HG03558 (cell line): ENCODE data around the gene TMPRSS13.
"Not testable (repeated sequence)": the region's sequence is repeated elsewhere in the genome, so short reads cannot be mapped to it uniquely, and the experiment has no call there.

Experiments used
- ATAC-seq: cut with Tn5 transposase; IDR thresholded peaks from one replicate; pipeline ENCODE4 v1.9.1; 2021; ENCODE audit warnings: moderate number of reproducible peaks; ENCODE audit not compliant: unreplicated experiment; ENCODE audit errors: extremely low read depth

The TMPRSS13 gene

GRCh38 chr11:117929142-117929915 is at the start of gene TMPRSS13:
TMPRSS13 (minus strand) TSS chr11:117929402; CDS start chr11:117929307, 95 bp downstream.
- no peak for ATAC-seq

DNA sequence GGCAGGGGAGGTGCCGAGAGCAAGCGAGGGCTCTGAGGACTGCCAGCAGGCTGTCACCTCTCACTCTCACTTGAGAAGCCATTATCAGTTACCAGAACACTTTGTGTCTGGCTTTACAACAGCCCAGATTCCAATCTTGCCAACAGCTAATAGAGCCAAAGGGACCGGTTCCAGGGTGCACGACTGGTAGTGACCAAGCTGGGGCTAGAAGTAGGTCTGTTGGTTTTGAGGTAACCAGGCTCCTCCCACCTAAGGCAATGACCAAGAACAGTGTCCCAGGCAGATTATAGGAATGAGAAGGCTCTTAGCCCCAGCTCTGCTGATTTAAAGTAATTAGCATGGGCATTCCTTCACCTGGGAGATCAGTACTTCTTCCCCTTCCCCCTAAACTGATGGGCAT is 49.8 kb upstream of the TMPRSS13 start:
- no peak for ATAC-seq

- not testable (repeated sequence) for ATAC-seq
These were observed 49.2 kb upstream of the TMPRSS13 start for GRCh38 chr11:117978291-117978910.

DNA sequence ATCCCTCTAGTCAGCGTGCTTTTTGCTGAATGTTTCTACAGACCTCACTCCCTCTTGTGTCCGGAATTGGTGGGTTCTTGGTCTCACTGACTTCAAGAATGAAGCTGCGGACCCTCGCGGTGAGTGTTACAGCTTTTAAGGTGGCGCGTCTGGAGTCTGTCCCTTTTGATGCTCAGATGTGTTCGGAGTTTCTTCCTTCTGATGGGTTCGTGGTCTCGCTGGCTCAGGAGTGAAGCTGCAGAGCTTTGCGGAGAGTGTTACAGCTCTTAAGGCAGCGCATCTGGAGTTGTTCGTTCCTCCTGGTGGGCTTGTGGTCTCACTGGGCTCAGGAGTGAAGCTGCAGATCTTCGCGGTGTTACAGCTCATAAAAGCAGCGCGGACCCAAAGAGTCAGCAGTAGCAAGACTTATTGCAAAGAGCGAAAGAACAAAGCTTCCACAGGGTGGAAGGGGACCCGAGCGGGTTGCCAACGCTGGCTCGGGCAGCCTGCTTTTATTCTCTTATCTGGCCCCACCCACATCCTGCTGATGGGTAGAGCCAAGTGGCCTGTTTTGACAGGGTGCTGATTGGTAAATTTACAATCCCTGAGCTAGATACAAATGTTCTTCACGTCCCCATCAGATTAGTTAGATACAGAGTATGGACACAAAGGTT is 48.5 kb upstream of the TMPRSS13 start:
- ATAC-seq, result not testable (repeated sequence)

- ATAC-seq, result no peak
These were observed 47.8 kb upstream of the TMPRSS13 start for GRCh38 chr11:117977029-117977428.

GRCh38 chr11:117976445-117976844 is 47.2 kb upstream of the TMPRSS13 start:
- ATAC-seq, result no peak

DNA sequence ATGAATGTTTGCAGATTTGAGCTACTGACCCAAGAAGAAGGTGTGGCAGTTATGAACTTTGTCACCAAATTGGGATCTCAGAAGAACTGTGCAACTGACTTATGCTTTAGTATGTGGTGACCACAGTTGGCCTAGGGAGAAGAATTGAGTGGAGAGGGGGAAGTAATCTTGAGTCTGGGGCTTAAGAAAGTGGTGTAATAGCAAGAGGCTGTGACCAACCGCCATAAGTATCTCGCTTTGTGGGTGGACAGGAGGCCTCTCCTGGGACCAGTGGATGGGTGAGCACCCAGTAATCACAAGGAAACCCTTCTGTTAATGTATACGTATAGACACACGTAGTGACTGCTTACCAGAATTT is 44.3 kb upstream of the TMPRSS13 start:
- ATAC-seq, result no peak

DNA sequence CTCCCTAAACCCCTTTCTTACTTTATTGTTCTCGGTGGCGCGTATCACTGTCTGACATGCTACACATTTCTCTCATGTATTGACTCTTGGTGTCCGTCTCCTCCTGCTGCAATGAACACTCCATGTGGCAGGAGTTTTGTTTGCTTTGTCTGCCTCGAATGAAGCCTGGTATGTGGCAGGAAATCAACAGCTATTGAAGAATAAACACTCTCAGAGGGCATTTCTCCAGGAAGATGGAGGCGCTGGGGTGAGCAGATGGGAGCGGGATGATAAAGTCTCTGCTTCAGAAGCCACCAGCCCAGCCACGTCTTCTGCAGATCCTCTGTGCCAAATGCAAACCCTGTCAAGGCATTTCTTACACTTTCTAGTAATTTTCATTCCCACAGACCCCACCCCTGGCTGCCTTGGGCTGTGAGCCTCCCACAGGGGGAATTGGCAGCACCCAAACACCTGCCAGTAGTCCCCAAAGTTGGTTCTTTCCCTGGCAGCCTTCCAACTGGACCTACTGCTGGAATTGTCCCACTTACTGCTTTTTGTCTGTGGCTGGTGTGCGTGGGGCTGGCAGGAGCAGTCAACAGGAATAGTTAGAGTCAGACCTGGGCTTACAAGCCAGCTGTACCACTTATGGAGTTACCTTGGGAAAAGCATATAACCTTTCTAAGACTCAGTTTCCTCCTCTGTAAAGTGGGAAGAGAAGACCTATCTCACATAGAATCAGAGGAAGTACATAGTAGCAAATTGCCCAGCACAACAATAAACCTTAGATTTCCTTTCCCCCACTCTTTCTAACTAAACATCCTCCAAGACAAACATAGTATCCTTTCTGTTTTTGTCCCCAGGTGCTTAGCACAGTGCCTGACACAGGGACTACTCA is 43.7 kb upstream of the TMPRSS13 start:
- no peak for ATAC-seq

DNA sequence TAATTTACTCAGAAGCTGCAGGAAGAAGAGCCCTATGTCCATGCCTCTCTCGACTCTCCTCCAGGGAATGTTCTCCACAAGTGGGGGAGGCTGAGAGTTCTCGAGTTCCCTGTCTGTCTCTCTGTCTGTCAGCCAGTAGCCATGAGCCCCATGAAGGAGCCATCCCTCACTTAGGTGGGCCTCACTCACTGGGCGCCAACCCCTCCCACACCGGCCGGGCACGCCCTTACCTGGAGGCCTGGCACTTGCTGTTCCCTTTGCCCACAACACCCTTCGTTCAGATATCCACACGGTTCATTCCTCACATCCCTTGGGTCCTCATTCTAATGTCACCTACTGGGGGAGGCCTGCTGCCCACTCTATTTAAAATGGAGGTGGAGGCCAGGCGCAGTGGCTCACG is 42.8 kb upstream of the TMPRSS13 start:
- no peak for ATAC-seq

- ATAC-seq, result no peak
These were observed 41.3 kb upstream of the TMPRSS13 start for GRCh38 chr11:117970400-117971024.

GRCh38 chr11:117969160-117969991 is 40.2 kb upstream of the TMPRSS13 start:
- no peak for ATAC-seq

- ATAC-seq, result no peak
These were observed 37.7 kb upstream of the TMPRSS13 start for GRCh38 chr11:117966908-117967307.

DNA sequence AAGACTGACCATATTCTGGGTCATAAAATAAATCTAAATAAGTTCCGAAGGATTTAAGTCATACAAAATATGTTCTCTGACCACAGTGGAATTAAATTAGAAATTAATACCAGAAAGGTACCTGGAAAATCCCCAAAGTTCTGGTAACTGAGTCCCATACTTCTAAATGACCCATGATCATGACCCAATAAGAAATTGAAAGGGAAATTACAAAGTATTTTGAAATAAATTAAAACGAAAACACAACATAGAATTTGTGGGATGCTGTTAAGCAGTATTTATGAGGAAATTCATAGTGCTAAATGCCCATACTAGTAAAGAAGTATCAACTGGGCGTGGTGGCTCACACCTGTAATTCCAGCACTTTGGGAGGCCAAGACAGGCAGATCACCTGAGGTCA is 33.6 kb upstream of the TMPRSS13 start:
- no peak for ATAC-seq

GRCh38 chr11:117961896-117962295 is 32.7 kb upstream of the TMPRSS13 start:
- no peak for ATAC-seq

- no peak for ATAC-seq
These were observed 31.2 kb upstream of the TMPRSS13 start for GRCh38 chr11:117960406-117960805.

GRCh38 chr11:117959438-117960149 is 30.4 kb upstream of the TMPRSS13 start:
- ATAC-seq, result no peak

DNA sequence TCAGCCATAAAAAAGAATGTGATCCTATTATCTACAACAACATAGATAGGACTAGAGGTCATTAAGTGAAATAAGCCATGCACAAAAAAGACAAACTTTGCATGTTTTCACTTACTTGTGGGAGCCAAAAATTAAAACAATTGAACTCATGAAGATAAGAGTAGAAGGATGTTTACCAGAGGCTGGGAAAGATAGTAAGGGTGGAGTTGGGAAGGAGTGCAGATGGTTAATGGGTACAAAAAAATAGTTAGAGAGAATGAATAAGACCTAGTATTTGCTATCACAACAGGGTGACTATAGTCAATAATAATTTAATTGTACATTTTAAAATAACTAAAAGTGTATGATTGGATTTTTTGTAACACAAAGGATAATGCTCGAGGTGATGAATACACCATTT is 29.7 kb upstream of the TMPRSS13 start:
- no peak for ATAC-seq

GRCh38 chr11:117953024-117953671 is 23.9 kb upstream of the TMPRSS13 start:
- no peak for ATAC-seq
